GM08714 (cell line): ENCODE data around the gene DDX24.

Source experiments
- H3K4me3 ChIP-seq: fragments of 200-500 bp; sonication (Bioruptor generic); 2 replicates; pipeline ENCODE4 v1.5.1; 2014; ENCODE audit warnings: mild to moderate bottlenecking, low read length, inconsistent platforms
- ZNF274 ChIP-seq: IDR thresholded peaks from 2 replicates; pipeline ENCODE4 v1.6.1; 2012; ENCODE audit warnings: mild to moderate bottlenecking, low read depth, low read length

Gene DDX24

GRCh38 chr14:94043756-94044475 lies 37.1 kb downstream of the DDX24 start:
- no peak overlapping the region for H3K4me3 ChIP-seq
- no peak for TF ChIP-seq ZNF274

- TF ChIP-seq ZNF274, result no peak
- no peak overlapping the region for H3K4me3 ChIP-seq
Measured at GRCh38 chr14:94043111-94043755, 37.8 kb downstream of the DDX24 start.

GRCh38 chr14:94042433-94043091 lies 38.4 kb downstream of the DDX24 start:
- H3K4me3 ChIP-seq, result no peak overlapping the region
- TF ChIP-seq ZNF274, result no peak

DNA sequence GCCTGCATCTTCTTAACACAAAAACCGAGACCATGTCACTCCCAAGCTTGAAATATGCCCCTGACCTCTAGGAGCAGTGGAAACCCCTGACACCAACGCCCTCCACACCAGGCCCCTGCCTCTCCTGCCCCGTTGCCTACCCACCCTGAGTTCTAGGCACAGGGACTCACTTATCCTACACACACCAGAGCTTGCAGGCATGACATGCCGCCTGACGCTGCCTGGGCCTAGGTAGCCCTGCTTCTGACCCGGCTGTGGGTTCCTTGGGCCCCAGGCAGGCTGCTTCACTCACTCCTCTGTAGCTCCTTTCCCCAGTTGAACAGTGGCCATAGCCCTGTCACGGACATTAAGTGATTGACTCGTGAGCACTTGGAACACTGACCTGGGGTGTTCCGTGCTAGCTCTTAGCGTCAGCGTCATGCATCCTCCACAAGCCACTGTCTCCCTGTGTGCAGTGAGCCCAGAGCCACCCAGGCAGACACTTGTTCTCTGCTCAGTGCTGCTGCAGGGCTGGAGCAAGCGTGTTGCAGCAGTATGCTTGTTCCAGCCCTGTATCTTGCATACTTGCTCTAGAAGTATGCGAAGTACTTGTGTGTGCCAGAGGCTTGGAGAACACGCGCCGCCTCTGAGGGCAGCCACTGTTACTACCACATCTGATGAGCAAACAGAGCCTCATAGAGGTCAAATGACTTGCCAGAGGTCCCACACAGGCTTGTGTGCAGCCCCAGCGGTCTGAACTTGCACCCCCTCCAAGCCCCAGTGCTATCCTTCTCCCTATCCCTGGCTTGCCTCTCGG lies 39.3 kb downstream of the DDX24 start:
- no peak for TF ChIP-seq ZNF274
- H3K4me3 ChIP-seq, result no peak overlapping the region

- TF ChIP-seq ZNF274, result no peak
- H3K4me3 ChIP-seq, result no peak overlapping the region
Measured at GRCh38 chr14:94040796-94041195, 40.2 kb downstream of the DDX24 start.

GRCh38 chr14:94040247-94040646 lies 40.8 kb downstream of the DDX24 start:
- no peak for TF ChIP-seq ZNF274
- H3K4me3 ChIP-seq, result no peak overlapping the region

- no peak overlapping the region for H3K4me3 ChIP-seq
- TF ChIP-seq ZNF274, result no peak
Measured at GRCh38 chr14:94038921-94039629, 41.9 kb downstream of the DDX24 start.

GRCh38 chr14:94038510-94038909 lies 42.5 kb downstream of the DDX24 start:
- TF ChIP-seq ZNF274, result no peak
- no peak overlapping the region for H3K4me3 ChIP-seq

DNA sequence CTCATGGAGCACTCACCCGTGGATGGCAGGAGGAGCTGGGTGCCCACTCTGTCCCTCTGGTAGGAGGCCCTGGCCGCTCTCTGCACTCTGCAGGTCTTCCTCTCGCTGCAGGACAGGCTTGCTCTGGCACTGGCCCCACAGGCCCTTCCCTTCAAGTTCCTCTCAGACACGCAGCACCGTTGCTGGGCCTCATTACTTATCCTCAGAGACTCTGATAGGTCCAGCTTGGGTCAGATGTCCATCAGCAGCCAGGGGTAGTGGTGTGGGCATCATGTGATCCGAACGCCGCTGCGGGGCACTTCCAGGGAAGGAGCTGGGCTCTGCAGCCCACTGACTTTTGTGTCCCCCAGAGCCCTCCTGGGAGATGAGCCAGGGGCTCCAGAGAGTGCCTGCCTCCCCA lies 43.0 kb downstream of the DDX24 start:
- H3K4me3 ChIP-seq, result no peak overlapping the region
- TF ChIP-seq ZNF274, result no peak

DNA sequence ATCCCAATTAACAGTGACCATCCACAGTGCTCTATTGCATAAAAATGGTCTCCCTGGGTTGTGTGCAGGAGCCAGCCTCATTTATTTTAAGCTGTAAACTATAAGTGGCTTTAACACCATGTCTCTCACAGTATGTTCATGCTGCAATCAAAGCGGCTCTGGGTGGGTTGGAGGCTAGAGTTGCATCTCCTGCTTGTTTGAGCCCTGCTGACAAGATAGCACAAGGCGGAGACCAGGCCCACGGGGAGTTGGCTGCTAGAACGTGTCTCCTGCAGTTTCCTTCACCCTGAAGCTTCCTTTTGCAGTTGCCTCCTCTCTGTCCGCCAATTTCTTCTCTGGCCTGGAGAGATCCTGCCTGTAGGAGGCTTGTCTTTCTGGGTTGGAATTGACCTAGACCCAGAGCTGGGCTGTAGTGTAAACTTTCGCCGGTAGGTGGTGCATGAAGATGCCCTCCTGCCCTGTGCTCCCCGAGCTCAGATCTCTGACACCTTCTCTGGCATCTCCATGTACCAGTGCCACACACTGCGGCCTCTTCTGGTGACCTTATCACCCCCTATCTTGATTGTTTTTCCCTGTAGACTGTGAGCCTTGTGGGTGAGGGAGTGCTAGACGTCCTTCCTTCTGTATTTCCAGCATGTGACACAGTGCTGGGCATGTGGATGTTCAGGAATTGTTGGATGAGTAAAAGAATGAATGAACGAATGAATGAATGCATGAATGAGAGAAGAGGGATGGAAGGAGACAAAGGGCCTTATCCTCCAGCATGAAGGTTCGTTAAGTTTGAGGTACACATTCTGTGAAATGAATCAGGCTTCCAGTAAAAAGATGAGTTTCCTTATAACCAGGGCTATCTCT lies 44.5 kb downstream of the DDX24 start:
- TF ChIP-seq ZNF274, result no peak
- no peak overlapping the region for H3K4me3 ChIP-seq

DNA sequence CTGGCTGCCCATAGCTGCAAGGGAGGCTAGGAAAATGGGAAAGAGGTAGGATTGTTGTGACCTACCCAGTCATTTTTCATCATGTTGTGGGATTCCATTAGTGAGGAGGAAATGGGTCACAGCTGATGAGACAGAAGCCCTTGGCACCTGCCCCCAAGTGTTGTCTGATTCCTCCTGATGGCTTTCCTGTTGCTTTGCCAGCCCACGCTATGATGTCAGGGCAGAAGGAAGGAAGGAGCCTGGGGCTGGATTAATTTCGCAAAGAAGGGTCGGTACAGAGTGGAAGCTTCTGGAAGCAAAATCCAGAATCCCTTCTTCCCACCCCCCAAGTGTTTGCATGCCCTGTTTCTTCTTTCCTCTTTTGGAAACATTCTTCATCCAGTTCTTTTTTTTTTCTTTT lies 46.1 kb downstream of the DDX24 start:
- no peak for TF ChIP-seq ZNF274

DNA sequence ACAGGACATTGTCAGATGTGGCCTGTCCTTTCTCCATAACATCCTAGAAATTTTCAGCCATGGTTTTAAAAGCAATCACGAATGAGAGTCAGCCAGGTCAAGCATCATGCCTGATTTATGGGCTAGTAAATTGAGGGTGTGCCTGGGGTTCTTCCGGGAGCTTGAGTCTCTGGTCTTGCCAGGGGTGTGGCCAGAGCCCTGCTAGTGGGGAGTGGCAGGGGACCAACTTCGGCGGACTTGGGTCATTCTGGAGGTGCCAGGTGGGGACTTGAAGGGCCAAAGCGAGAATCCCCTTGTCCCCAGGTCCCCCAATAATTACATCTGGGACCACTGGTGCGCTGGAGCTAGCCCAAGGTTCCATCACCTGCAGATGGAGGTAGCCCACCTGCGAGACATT lies 49.1 kb downstream of the DDX24 start:
- no peak for TF ChIP-seq ZNF274
- H3K4me3 ChIP-seq, result no peak overlapping the region

More for the DNA sequence above, 46.1 kb downstream of the DDX24 start:
- H3K4me3 ChIP-seq, result no peak overlapping the region
